ENCODE measurements around the gene HNRNPA2B1. TPM values are rescaled to one million over a fixed set of nuclear protein-coding genes. Genes with fewer than 3 reads are reported as not detected.

Gene HNRNPA2B1
- total RNA-seq, 1 donor = 82.9 TPM

DNA sequence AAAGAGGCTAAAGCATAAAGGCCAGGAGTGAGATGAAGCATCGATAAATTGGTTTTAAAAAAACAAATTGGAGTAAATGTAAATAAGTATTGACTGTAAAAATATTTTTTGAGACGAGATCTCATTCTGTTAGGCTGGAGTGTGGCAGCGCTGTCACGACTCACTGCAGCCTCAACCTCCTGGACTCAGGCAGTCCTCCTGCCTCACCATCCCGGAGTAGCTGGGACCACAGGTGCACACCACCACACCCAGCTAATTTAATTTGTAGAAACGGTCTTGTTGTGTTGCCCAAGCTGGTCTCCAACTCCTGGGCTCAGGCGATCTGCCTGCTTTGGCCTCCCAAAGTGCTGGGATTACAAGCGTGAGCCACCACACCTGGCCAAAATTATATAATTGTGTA lies 17.8 kb downstream of the HNRNPA2B1 start:
- H3K36me3 ChIP-seq (ENCODE audit: insufficient read depth, low read length) = peaks cover 12% of the 10 kb centered on the region
- H2AFZ ChIP-seq (ENCODE audit: low read length) = no peak overlapping the region
- H3K27ac ChIP-seq (ENCODE audit: low read depth, low read length) = no peak overlapping the region
- no peak for DNase-seq (ENCODE audit: insufficient read length, low spot score, missing footprints)
- H3K27me3 ChIP-seq (ENCODE audit: insufficient read depth, low read length) = no peaks in the 10 kb centered on the region
- H3K4me3 ChIP-seq (ENCODE audit: insufficient read depth, low read length) = no peak overlapping the region
- no peaks in the 10 kb centered on the region for H3K79me2 ChIP-seq (ENCODE audit: insufficient read depth, low read length)
- H3K4me2 ChIP-seq (ENCODE audit: insufficient read depth, low read length) = no peak overlapping the region
- no peak for TF ChIP-seq CTCF (IDR thresholded peaks at IDR 0.05; ENCODE audit: extremely low read depth, low read depth, low read length)
- no peaks in the 10 kb centered on the region for H3K9me3 ChIP-seq (ENCODE audit: low read depth, low read length)
- H4K20me1 ChIP-seq (ENCODE audit: insufficient read depth, low read length) = peaks cover 24% of the 10 kb centered on the region
- no peaks in the 10 kb centered on the region for H3K4me1 ChIP-seq (ENCODE audit: insufficient read depth, low read length)

DNA sequence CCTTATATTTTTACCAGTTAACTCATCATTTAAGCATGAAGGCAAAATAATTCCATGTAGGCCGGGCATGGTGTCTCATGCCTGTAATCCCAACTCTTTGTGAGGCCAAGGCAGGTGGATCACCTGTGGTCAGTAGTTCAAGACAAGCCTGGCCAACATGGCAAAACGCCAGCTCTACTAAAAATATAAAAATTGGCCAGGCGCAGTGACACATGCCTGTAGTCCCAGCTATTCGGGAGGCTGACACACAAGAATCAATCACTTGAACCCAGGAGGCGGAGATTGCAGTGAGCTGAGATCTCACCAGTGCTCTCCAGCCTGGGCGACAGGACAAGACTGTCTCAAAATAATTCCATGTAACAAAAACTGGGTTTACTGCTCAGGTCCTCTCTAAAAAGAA lies 18.3 kb downstream of the HNRNPA2B1 start:
- no peak for TF ChIP-seq CTCF (IDR thresholded peaks at IDR 0.05; ENCODE audit: extremely low read depth, low read depth, low read length)
- H3K36me3 ChIP-seq (ENCODE audit: insufficient read depth, low read length) = peaks cover 8% of the 10 kb centered on the region
- H3K4me2 ChIP-seq (ENCODE audit: insufficient read depth, low read length) = no peak overlapping the region
- no peaks in the 10 kb centered on the region for H3K4me1 ChIP-seq (ENCODE audit: insufficient read depth, low read length)
- no peak overlapping the region for H3K27ac ChIP-seq (ENCODE audit: low read depth, low read length)
- H4K20me1 ChIP-seq (ENCODE audit: insufficient read depth, low read length) = peaks cover 20% of the 10 kb centered on the region
- H3K9me3 ChIP-seq (ENCODE audit: low read depth, low read length) = no peaks in the 10 kb centered on the region
- no peaks in the 10 kb centered on the region for H3K79me2 ChIP-seq (ENCODE audit: insufficient read depth, low read length)
- H2AFZ ChIP-seq (ENCODE audit: low read length) = no peak overlapping the region
- no peaks in the 10 kb centered on the region for H3K27me3 ChIP-seq (ENCODE audit: insufficient read depth, low read length)
- DNase-seq (ENCODE audit: insufficient read length, low spot score, missing footprints) = no peak
- H3K4me3 ChIP-seq (ENCODE audit: insufficient read depth, low read length) = no peak overlapping the region

GRCh38 chr7:26181474-26182227 lies 18.9 kb downstream of the HNRNPA2B1 start:
- TF ChIP-seq CTCF (IDR thresholded peaks at IDR 0.05; ENCODE audit: extremely low read depth, low read depth, low read length) = no peak
- H3K4me3 ChIP-seq (ENCODE audit: insufficient read depth, low read length) = no peak overlapping the region
- H3K9me3 ChIP-seq (ENCODE audit: low read depth, low read length) = no peaks in the 10 kb centered on the region

GRCh38 chr7:26180792-26181198 lies 19.8 kb downstream of the HNRNPA2B1 start:
- Histone ChIP-seq H3K79me2 (ENCODE audit: insufficient read depth, low read length) (no peaks in the 10 kb centered on the region), H3K27ac (ENCODE audit: low read depth, low read length) (no peak overlapping the region), H3K36me3 (ENCODE audit: insufficient read depth, low read length) (peaks cover 3% of the 10 kb centered on the region), H3K4me2 (ENCODE audit: insufficient read depth, low read length) (no peak overlapping the region), H3K9me3 (ENCODE audit: low read depth, low read length) (no peaks in the 10 kb centered on the region), H4K20me1 (ENCODE audit: insufficient read depth, low read length) (peaks cover 12% of the 10 kb centered on the region), H3K27me3 (ENCODE audit: insufficient read depth, low read length) (no peaks in the 10 kb centered on the region), H3K4me1 (ENCODE audit: insufficient read depth, low read length) (no peaks in the 10 kb centered on the region), H3K4me3 (ENCODE audit: insufficient read depth, low read length) (no peak overlapping the region), H2AFZ (ENCODE audit: low read length) (no peak overlapping the region)
- no peak for TF ChIP-seq CTCF (IDR thresholded peaks at IDR 0.05; ENCODE audit: extremely low read depth, low read depth, low read length)
- DNase-seq (ENCODE audit: insufficient read length, low spot score, missing footprints) = no peak

More at GRCh38 chr7:26181474-26182227, 18.9 kb downstream of the HNRNPA2B1 start:
- Histone ChIP-seq H3K27me3 (ENCODE audit: insufficient read depth, low read length) (no peaks in the 10 kb centered on the region), H3K4me1 (ENCODE audit: insufficient read depth, low read length) (no peaks in the 10 kb centered on the region), H3K79me2 (ENCODE audit: insufficient read depth, low read length) (no peaks in the 10 kb centered on the region), H2AFZ (ENCODE audit: low read length) (no peak overlapping the region), H3K27ac (ENCODE audit: low read depth, low read length) (no peak overlapping the region), H3K4me2 (ENCODE audit: insufficient read depth, low read length) (no peak overlapping the region), H4K20me1 (ENCODE audit: insufficient read depth, low read length) (peaks cover 14% of the 10 kb centered on the region), H3K36me3 (ENCODE audit: insufficient read depth, low read length) (peaks cover 7% of the 10 kb centered on the region)
- no peak for DNase-seq (ENCODE audit: insufficient read length, low spot score, missing footprints)
